Liver (tissue), 9 donors: ENCODE results near the gene RANBP17. TPM values are rescaled to one million over a fixed set of nuclear protein-coding genes. Genes with fewer than 3 reads are reported as not detected.

Experiments used
- DNase-seq: peaks from one replicate; pipeline ENCODE4 v3.0.0-alpha.2; 2017; ENCODE audit warnings: low spot score
- H3K27ac ChIP-seq, 2 donors: one replicate each; pipeline ENCODE4 v1.7.0; 2013; ENCODE audit warnings: inconsistent platforms in 2 of 2, low read length in 2 of 2, control low read depth in 1 of 2, low read depth in 1 of 2, mild to moderate bottlenecking in 1 of 2
- H3K27me3 ChIP-seq, 4 donors: one replicate each; pipeline versions ENCODE4 v1.6.1 to v1.7.0; 2013; ENCODE audit warnings: low read length in 3 of 4, inconsistent platforms in 1 of 4, mild to moderate bottlenecking in 1 of 4, moderate library complexity in 1 of 4; ENCODE audit not compliant: control insufficient read depth in 4 of 4, insufficient read depth in 4 of 4
- H3K36me3 ChIP-seq, 4 donors: one replicate each; pipeline versions ENCODE4 v1.6.1 to v1.7.0; 2013; ENCODE audit warnings: low read length in 3 of 4, mild to moderate bottlenecking in 3 of 4, low read depth in 1 of 4, moderate library complexity in 1 of 4; ENCODE audit not compliant: control insufficient read depth in 4 of 4, insufficient read depth in 3 of 4
- H3K4me1 ChIP-seq, 4 donors: one replicate each; pipeline versions ENCODE4 v1.6.1 to v1.7.0; 2013; ENCODE audit warnings: low read length in 3 of 4, mild to moderate bottlenecking in 3 of 4, moderate library complexity in 1 of 4; ENCODE audit not compliant: control insufficient read depth in 4 of 4, insufficient read depth in 4 of 4
- H3K4me3 ChIP-seq, 3 donors: one replicate each; pipeline versions ENCODE4 v1.6.1 to v1.7.0; 2013; ENCODE audit warnings: low read length in 3 of 3, control low read depth in 1 of 3, low read depth in 1 of 3, mild to moderate bottlenecking in 1 of 3
- H3K9ac ChIP-seq, 2 donors: one replicate each; pipeline ENCODE4 v1.7.0; 2013; ENCODE audit warnings: low read length in 2 of 2, mild to moderate bottlenecking in 2 of 2, moderate library complexity in 2 of 2, control low read depth in 1 of 2, low read depth in 1 of 2
- H3K9me3 ChIP-seq, 4 donors: one replicate each; pipeline versions ENCODE4 v1.6.1 to v1.7.0; 2013; ENCODE audit warnings: low read length in 3 of 4; ENCODE audit not compliant: control insufficient read depth in 4 of 4
- EGR1 ChIP-seq, 2 donors: IDR thresholded peaks; 2 replicates each; pipeline ENCODE4 v1.6.1; 2016 to 2018; ENCODE audit warnings: antibody characterized with exemption in 2 of 2, low read depth in 2 of 2
- FOXA1 ChIP-seq: IDR thresholded peaks from 2 replicates; pipeline ENCODE4 v1.6.1; 2016; ENCODE audit warnings: antibody characterized with exemption
- FOXA2 ChIP-seq: IDR thresholded peaks from 2 replicates; pipeline ENCODE4 v1.6.1; 2016; ENCODE audit warnings: antibody characterized with exemption
- GABPA ChIP-seq, 2 donors: IDR thresholded peaks in 1 of 2; conservative IDR thresholded peaks in 1 of 2; 2 replicates each; pipeline ENCODE4 v1.6.1; 2016; ENCODE audit warnings: antibody characterized with exemption in 2 of 2, mild to moderate bottlenecking in 1 of 2, moderate library complexity in 1 of 2
- HNF4A ChIP-seq, 2 donors: conservative IDR thresholded peaks; 2 replicates each; pipeline ENCODE4 v1.6.1; 2016; ENCODE audit warnings: antibody characterized with exemption in 2 of 2, mild to moderate bottlenecking in 2 of 2
- HNF4G ChIP-seq: IDR thresholded peaks from 2 replicates; pipeline ENCODE4 v1.6.1; 2016; ENCODE audit warnings: antibody characterized with exemption
- JUND ChIP-seq, 2 donors: IDR thresholded peaks; 2 replicates each; pipeline ENCODE4 v1.6.1; 2016; ENCODE audit warnings: antibody characterized with exemption in 2 of 2
- NR2F2 ChIP-seq: IDR thresholded peaks from 2 replicates; pipeline ENCODE4 v1.6.1; 2016; ENCODE audit warnings: antibody characterized with exemption
- RAD21 ChIP-seq, 2 donors: IDR thresholded peaks; 2 replicates each; pipeline ENCODE4 v1.6.1; 2016; ENCODE audit warnings: antibody characterized with exemption in 2 of 2, mild to moderate bottlenecking in 2 of 2
- RXRA ChIP-seq, 2 donors: IDR thresholded peaks; 2 replicates each; pipeline ENCODE4 v1.6.1; 2017 to 2018; ENCODE audit warnings: antibody characterized with exemption in 2 of 2, mild to moderate bottlenecking in 1 of 2
- SP1 ChIP-seq: IDR thresholded peaks from 2 replicates; pipeline ENCODE4 v1.6.1; 2018; ENCODE audit warnings: antibody characterized with exemption, mild to moderate bottlenecking
- TAF1 ChIP-seq: conservative IDR thresholded peaks from 2 replicates; pipeline ENCODE4 v1.6.1; 2016; ENCODE audit warnings: antibody characterized with exemption, mild to moderate bottlenecking
- YY1 ChIP-seq: IDR thresholded peaks from 2 replicates; pipeline ENCODE4 v1.6.1; 2016; ENCODE audit warnings: antibody characterized with exemption, mild to moderate bottlenecking
- WGBS: extraction: QIAGEN DNeasy Blood & Tissue Kit; methylation state at CpG from one replicate; pipeline ENCODE4 v1.1.7; 2013; 5-methylcytosine and 5-hydroxymethylcytosine counted together
- polyA plus RNA-seq, 2 donors: library from polyadenylated mRNA; stranded (reverse) in 1 of 2; unstranded in 1 of 2; fragments of 200-250 nt in 1 of 2; fragments of >200 nt in 1 of 2; fragmentation: Nextera tagmentation in 1 of 2; extraction: Ambion mirVana in 1 of 2; gene quantifications; one replicate each; pipeline versions ENCODE4 v1.2.1 to v1.2.3, GENCODE V29; 2013 to 2015
- total RNA-seq, 2 donors: library from RNA; depleted of rRNA; stranded (reverse); fragments of >200 nt; gene quantifications; one replicate each; pipeline ENCODE4 v1.2.3, GENCODE V29; 2014
- TF ChIP-seq, protein P1 (sequence below): IDR thresholded peaks from 2 replicates; pipeline ENCODE4 v1.6.1; 2016; ENCODE audit warnings: antibody characterized with exemption
- TF ChIP-seq, protein P2 (sequence below): IDR thresholded peaks from 2 replicates; pipeline ENCODE4 v1.6.1; 2016; ENCODE audit warnings: antibody characterized with exemption
- TF ChIP-seq, protein P3 (sequence below): fragments of 150-350 bp; IDR thresholded peaks from 2 replicates; pipeline ENCODE4 v1.5.1; 2017; ENCODE audit warnings: improper control_type of control experiment, low read depth, low read length; ENCODE audit not compliant: missing input control
- TF ChIP-seq, protein P4 (sequence below): IDR thresholded peaks from 2 replicates; pipeline ENCODE4 v1.6.1; 2016; ENCODE audit warnings: antibody characterized with exemption, mild to moderate bottlenecking
- TF ChIP-seq, protein P5 (sequence below): IDR thresholded peaks from 2 replicates; pipeline ENCODE4 v1.6.1; 2016; ENCODE audit warnings: antibody characterized with exemption
- donor health status: healthy.
- donor health status: healthy.
- donor health status: healthy.
- donor health status: healthy.
- donor health status: healthy.

Gene RANBP17
- total and polyA plus RNA-seq, 4 donors: 0.83 to 10.8 (median 7.9) TPM

DNA sequence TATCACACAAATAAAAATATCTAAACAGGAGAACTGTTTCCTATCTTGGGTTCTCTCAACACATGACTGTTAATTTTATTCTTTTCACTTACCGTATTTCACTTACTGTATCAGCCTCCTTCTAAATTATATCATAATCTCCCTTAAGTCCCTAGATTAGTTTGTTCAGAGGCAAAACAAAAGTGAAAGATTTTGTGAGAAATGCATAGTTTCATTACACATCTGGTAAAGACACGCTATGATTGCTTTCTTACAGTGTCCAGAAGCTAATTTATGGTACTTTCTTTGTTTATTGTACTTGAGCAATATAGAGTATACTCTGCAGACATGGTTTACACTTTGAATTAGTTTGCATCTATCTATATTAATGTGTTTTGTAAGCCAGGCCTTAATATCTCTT is 287.5 kb downstream of the RANBP17 start:
- Histone ChIP-seq H3K27ac (no peak overlapping the region), H3K27me3 (no peaks in the 10 kb centered on the region), H3K4me3 (no peak overlapping the region), H3K9me3 (no peaks in the 10 kb centered on the region), H3K4me1 (no peaks in the 10 kb centered on the region), H3K9ac (no peak overlapping the region), H3K36me3 (no peaks in the 10 kb centered on the region)
- TF ChIP-seq, protein P1, sequence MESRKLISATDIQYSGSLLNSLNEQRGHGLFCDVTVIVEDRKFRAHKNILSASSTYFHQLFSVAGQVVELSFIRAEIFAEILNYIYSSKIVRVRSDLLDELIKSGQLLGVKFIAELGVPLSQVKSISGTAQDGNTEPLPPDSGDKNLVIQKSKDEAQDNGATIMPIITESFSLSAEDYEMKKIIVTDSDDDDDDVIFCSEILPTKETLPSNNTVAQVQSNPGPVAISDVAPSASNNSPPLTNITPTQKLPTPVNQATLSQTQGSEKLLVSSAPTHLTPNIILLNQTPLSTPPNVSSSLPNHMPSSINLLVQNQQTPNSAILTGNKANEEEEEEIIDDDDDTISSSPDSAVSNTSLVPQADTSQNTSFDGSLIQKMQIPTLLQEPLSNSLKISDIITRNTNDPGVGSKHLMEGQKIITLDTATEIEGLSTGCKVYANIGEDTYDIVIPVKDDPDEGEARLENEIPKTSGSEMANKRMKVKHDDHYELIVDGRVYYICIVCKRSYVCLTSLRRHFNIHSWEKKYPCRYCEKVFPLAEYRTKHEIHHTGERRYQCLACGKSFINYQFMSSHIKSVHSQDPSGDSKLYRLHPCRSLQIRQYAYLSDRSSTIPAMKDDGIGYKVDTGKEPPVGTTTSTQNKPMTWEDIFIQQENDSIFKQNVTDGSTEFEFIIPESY: no peak
- TF ChIP-seq HNF4A (conservative IDR thresholded peaks at IDR 0.05) (no peak), TAF1 (no peak), EGR1 (IDR thresholded peaks at IDR 0.05; ENCODE audit: low read depth in 2 of 2) (no peak), RAD21 (IDR thresholded peaks at IDR 0.05) (no peak), SP1 (no peak), HNF4G (no peak), YY1 (no peak), NR2F2 (no peak), GABPA (IDR thresholded peaks at IDR 0.05 in 1 of 2, conservative IDR thresholded peaks at IDR 0.05 in 1 of 2) (no peak), RXRA (IDR thresholded peaks at IDR 0.05) (no peak), FOXA2 (no peak), FOXA1 (no peak), JUND (IDR thresholded peaks at IDR 0.05) (no peak)
- TF ChIP-seq, protein P2, sequence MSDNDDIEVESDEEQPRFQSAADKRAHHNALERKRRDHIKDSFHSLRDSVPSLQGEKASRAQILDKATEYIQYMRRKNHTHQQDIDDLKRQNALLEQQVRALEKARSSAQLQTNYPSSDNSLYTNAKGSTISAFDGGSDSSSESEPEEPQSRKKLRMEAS: no peak
- TF ChIP-seq, protein P3, sequence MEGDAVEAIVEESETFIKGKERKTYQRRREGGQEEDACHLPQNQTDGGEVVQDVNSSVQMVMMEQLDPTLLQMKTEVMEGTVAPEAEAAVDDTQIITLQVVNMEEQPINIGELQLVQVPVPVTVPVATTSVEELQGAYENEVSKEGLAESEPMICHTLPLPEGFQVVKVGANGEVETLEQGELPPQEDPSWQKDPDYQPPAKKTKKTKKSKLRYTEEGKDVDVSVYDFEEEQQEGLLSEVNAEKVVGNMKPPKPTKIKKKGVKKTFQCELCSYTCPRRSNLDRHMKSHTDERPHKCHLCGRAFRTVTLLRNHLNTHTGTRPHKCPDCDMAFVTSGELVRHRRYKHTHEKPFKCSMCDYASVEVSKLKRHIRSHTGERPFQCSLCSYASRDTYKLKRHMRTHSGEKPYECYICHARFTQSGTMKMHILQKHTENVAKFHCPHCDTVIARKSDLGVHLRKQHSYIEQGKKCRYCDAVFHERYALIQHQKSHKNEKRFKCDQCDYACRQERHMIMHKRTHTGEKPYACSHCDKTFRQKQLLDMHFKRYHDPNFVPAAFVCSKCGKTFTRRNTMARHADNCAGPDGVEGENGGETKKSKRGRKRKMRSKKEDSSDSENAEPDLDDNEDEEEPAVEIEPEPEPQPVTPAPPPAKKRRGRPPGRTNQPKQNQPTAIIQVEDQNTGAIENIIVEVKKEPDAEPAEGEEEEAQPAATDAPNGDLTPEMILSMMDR: no peak
- TF ChIP-seq, protein P4, sequence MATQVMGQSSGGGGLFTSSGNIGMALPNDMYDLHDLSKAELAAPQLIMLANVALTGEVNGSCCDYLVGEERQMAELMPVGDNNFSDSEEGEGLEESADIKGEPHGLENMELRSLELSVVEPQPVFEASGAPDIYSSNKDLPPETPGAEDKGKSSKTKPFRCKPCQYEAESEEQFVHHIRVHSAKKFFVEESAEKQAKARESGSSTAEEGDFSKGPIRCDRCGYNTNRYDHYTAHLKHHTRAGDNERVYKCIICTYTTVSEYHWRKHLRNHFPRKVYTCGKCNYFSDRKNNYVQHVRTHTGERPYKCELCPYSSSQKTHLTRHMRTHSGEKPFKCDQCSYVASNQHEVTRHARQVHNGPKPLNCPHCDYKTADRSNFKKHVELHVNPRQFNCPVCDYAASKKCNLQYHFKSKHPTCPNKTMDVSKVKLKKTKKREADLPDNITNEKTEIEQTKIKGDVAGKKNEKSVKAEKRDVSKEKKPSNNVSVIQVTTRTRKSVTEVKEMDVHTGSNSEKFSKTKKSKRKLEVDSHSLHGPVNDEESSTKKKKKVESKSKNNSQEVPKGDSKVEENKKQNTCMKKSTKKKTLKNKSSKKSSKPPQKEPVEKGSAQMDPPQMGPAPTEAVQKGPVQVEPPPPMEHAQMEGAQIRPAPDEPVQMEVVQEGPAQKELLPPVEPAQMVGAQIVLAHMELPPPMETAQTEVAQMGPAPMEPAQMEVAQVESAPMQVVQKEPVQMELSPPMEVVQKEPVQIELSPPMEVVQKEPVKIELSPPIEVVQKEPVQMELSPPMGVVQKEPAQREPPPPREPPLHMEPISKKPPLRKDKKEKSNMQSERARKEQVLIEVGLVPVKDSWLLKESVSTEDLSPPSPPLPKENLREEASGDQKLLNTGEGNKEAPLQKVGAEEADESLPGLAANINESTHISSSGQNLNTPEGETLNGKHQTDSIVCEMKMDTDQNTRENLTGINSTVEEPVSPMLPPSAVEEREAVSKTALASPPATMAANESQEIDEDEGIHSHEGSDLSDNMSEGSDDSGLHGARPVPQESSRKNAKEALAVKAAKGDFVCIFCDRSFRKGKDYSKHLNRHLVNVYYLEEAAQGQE: no peak
- TF ChIP-seq, protein P5, sequence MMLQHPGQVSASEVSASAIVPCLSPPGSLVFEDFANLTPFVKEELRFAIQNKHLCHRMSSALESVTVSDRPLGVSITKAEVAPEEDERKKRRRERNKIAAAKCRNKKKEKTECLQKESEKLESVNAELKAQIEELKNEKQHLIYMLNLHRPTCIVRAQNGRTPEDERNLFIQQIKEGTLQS: no peak
- 88% methylated on average over 2 of the region's 2 CpGs for WGBS
- no peak for DNase-seq

DNA sequence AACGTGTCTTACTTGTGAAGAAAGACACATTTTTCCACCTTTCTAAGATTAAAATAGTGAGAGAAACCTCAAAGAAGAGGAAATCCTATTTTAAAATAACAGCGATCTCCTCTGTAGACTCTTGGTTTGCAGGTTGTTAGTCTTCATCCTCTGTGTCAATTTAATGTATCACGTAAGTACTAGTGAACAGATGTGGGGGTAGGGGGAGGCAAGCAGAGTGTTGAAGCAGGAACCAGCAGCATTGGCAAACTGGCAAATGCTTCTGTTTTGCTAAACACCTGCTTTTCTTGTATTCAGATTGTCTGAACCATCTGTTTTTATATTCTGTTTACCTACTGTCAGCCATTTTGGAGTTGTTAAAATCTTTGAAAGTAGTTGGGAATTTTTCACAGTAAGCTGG is 288.0 kb downstream of the RANBP17 start:
- no peaks in the 10 kb centered on the region for H3K4me1 ChIP-seq
- H3K9ac ChIP-seq: no peak overlapping the region
- no peak overlapping the region for H3K4me3 ChIP-seq
- no peak for DNase-seq
- WGBS: 81% methylated on average over 3 of the region's 3 CpGs
- no peaks in the 10 kb centered on the region for H3K36me3 ChIP-seq
- H3K9me3 ChIP-seq: no peaks in the 10 kb centered on the region
- no peak overlapping the region for H3K27ac ChIP-seq
- no peaks in the 10 kb centered on the region for H3K27me3 ChIP-seq
- TF ChIP-seq HNF4A (conservative IDR thresholded peaks at IDR 0.05) (no peak), NR2F2 (no peak), RAD21 (IDR thresholded peaks at IDR 0.05) (no peak), RXRA (IDR thresholded peaks at IDR 0.05) (no peak), TAF1 (no peak), JUND (IDR thresholded peaks at IDR 0.05) (no peak), EGR1 (IDR thresholded peaks at IDR 0.05; ENCODE audit: low read depth in 2 of 2) (no peak)
- TF ChIP-seq, protein P2: no peak
- TF ChIP-seq, protein P5: no peak
- TF ChIP-seq, protein P1: no peak
- TF ChIP-seq, protein P4: no peak
